Thyroid gland (tissue), 4 donors: ENCODE results near the gene SMAD3. TPM values are rescaled to one million over a fixed set of nuclear protein-coding genes. Genes with fewer than 3 reads are reported as not detected.

Source experiments
- DNase-seq, 2 donors: peaks; one replicate each; pipeline ENCODE4 v3.0.0-alpha.2; 2019
- H3K27ac ChIP-seq, 3 donors: fragments of 200-600 bp; sonication (generic); 1 replicate in 2 of 3; 2 replicates in 1 of 3; pipeline ENCODE4 v1.5.1; 2016 to 2019; ENCODE audit warnings: mild to moderate bottlenecking in 1 of 3, moderate library complexity in 1 of 3
- H3K27me3 ChIP-seq: fragments of 200-600 bp; sonication (generic); one replicate; pipeline ENCODE4 v1.5.1; 2019
- H3K36me3 ChIP-seq, 2 donors: fragments of 200-600 bp; sonication (generic); one replicate each; pipeline ENCODE4 v1.5.1; 2016 to 2019
- H3K4me1 ChIP-seq, 2 donors: fragments of 200-600 bp; sonication (generic); one replicate each; pipeline ENCODE4 v1.5.1; 2017 to 2019
- H3K4me3 ChIP-seq, 3 donors: fragments of 200-600 bp; sonication (generic); replicated peaks in 1 of 3; 1 replicate in 2 of 3; 2 replicates in 1 of 3; pipeline ENCODE4 v1.5.1; 2016; ENCODE audit warnings: mild to moderate bottlenecking in 1 of 3
- H3K9me3 ChIP-seq: fragments of 200-600 bp; sonication (generic); one replicate; pipeline ENCODE4 v1.5.1; 2017
- CTCF ChIP-seq, 6 experiments: fragments of 200-600 bp in 3 of 6; fragments of 450-650 bp in 3 of 6; sonication (generic) in 3 of 6; IDR thresholded peaks; one replicate each; pipeline ENCODE4 v1.5.1; 2016 to 2019; ENCODE audit warnings: antibody characterized with exemption in 6 of 6, mild to moderate bottlenecking in 2 of 6, inconsistent platforms in 1 of 6, moderate library complexity in 1 of 6
- POLR2A ChIP-seq, 2 donors: fragments of 450-650 bp; IDR thresholded peaks; one replicate each; pipeline ENCODE4 v1.6.1; 2017; ENCODE audit warnings: antibody characterized with exemption in 2 of 2, mild to moderate bottlenecking in 2 of 2, moderate library complexity in 1 of 2
- WGBS, 2 donors: methylation state at CpG; one replicate each; pipeline ENCODE4 v1.1.5; 2017; 5-methylcytosine and 5-hydroxymethylcytosine counted together
- intact Hi-C: fragments of 100-400 bp; cut with DNase I; formaldehyde crosslinking; loops from one replicate; pipeline ENCODE4 v1.15.1; 2023
- total RNA-seq, 4 donors: library from RNA; depleted of rRNA; stranded (reverse); fragments of >200 nt; gene quantifications; one replicate each; pipeline ENCODE4 v1.2.3, GENCODE V29; 2016

The SMAD3 gene
- total RNA-seq, 4 donors from 2014 or later = 33.6 to 66.5 (median 47.3) TPM

GRCh38 chr15:67110958-67111864, 45.8 kb downstream of the SMAD3 start:
- 97 to 100% methylated on average over 2 of the region's 2 CpGs for WGBS, 2 donors
- H3K4me1 ChIP-seq = peaks cover 65 to 75% of the 10 kb centered on the region in 2 donors

GRCh38 chr15:67114046-67114445, 48.6 kb downstream of the SMAD3 start:
- Histone ChIP-seq H3K4me1 (peaks cover 64 to 74% of the 10 kb centered on the region in 2 donors), H3K4me3 (no peak overlapping the region), H3K9me3 (no peaks in the 10 kb centered on the region), H3K27me3 (no peaks in the 10 kb centered on the region), H3K36me3 (no peaks in the 10 kb centered on the region), H3K27ac (peak overlapping the region in 2 of 3 donors; percentile 17 to 52)
- intact Hi-C loops = no loop called here
- peak in 1 of 2 donors; percentile 41 for DNase-seq
- no peak for TF ChIP-seq CTCF (IDR thresholded peaks at IDR 0.05)
- no peak for TF ChIP-seq POLR2A (IDR thresholded peaks at IDR 0.05)
- 81 to 94% methylated on average over 8 of the region's 8 CpGs for WGBS, 2 donors

More at GRCh38 chr15:67110958-67111864, 45.8 kb downstream of the SMAD3 start:
- Histone ChIP-seq H3K27ac (peak overlapping the region in 2 of 3 donors; percentile 66 to 77), H3K27me3 (no peaks in the 10 kb centered on the region), H3K9me3 (no peaks in the 10 kb centered on the region), H3K36me3 (no peaks in the 10 kb centered on the region), H3K4me3 (no peak overlapping the region)
- TF ChIP-seq CTCF (IDR thresholded peaks at IDR 0.05) (no peak), POLR2A (IDR thresholded peaks at IDR 0.05) (no peak)
- intact Hi-C loops = no loop called here
- no peak for DNase-seq

- Histone ChIP-seq H3K9me3 (no peaks in the 10 kb centered on the region), H3K36me3 (no peaks in the 10 kb centered on the region), H3K4me3 (no peak overlapping the region), H3K27ac (peak overlapping the region; percentile 37 to 52 (median 41)), H3K4me1 (peaks cover 59 to 74% of the 10 kb centered on the region in 2 donors), H3K27me3 (no peaks in the 10 kb centered on the region)
- TF ChIP-seq POLR2A (IDR thresholded peaks at IDR 0.05) (no peak), CTCF (IDR thresholded peaks at IDR 0.05) (no peak)
- 60 to 65% methylated on average over 6 of the region's 6 CpGs for WGBS, 2 donors
- DNase-seq = no peak
- intact Hi-C loops = no loop called here
These were observed 49.6 kb downstream of the SMAD3 start for GRCh38 chr15:67114846-67115585.

GRCh38 chr15:67115586-67115969, 50.2 kb downstream of the SMAD3 start:
- H3K4me1 ChIP-seq = peaks cover 61 to 74% of the 10 kb centered on the region in 2 donors

More at GRCh38 chr15:67115586-67115969, 50.2 kb downstream of the SMAD3 start:
- intact Hi-C loops = no loop called here
- WGBS, 2 donors = 80% methylated on average over 1 of the region's 1 CpG; no CpG with 5 or more reads in 1 of the 2 donors
- Histone ChIP-seq H3K9me3 (no peaks in the 10 kb centered on the region), H3K36me3 (no peaks in the 10 kb centered on the region), H3K4me3 (no peak overlapping the region), H3K27ac (peak overlapping the region in 2 of 3 donors; percentile 37 to 52), H3K27me3 (no peaks in the 10 kb centered on the region)
- no peak for TF ChIP-seq POLR2A (IDR thresholded peaks at IDR 0.05)
- no peak for TF ChIP-seq CTCF (IDR thresholded peaks at IDR 0.05)
- no peak for DNase-seq
